ENCODE results near the gene WDR38. TPM values are rescaled to one million over a fixed set of nuclear protein-coding genes. Genes with fewer than 3 reads are reported as not detected.

WDR38 gene
- total and polyA plus RNA-seq, 2 of the 4 experiments (the other 2 are of a cell fraction) = not detected

DNA sequence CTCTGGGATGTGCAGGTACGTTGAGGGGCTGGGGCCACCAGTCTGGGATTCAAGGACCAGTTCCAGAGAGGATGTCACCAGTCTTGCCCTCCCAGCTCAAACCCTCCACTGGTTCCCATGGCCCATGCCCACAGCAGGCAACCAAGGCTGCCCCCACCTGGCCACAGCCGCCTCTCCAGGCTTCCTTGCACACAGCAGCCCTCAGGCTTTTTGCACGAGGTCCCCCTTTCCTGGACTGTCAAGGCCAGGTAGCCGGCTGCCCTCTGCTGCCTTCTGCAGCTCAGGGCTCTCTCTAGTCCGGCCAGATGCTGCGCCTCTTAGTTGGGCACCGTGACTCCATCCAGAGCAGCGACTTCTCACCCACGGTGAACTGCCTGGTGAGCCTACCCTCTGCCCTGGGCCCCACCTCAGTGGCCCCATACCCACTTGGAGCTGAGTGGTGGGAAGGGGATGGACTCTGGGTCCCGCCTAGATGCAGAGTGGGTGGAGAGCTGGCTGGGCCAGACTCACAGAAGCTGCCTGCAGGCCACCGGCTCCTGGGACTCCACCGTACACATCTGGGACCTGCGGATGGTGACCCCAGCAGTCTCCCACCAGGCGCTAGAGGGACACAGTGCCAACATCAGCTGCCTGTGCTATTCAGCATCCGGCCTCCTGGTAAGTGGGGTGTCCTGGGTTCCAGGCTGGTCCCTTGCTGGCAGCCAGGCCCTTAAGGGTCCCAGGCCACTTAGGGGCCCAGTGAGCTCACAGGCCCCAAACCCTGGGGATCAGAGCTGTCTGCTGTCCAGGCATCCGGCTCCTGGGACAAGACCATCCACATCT, 2.9 kb downstream of the WDR38 start:
- Histone ChIP-seq H4K5ac (ENCODE audit: low read depth, low read length) (no peak overlapping the region), H2AFZ (replicated peaks; ENCODE audit: low read length, poor library complexity) (no peak overlapping the region), H3K4me1 (ENCODE audit: control insufficient read depth, insufficient read depth, low read length) (peaks cover 9% of the 10 kb centered on the region), H2AK9ac (replicated peaks; ENCODE audit: low read depth, low read length, poor library complexity) (peak overlapping the region; percentile 76), H4K8ac (ENCODE audit: low read depth in 2 of 2, low read length in 2 of 2) (no peak overlapping the region), H3K18ac (ENCODE audit: low read depth, low read length) (no peak overlapping the region), H3K9me1 (ENCODE audit: insufficient read depth, low read length) (peaks cover 4% of the 10 kb centered on the region; the same call in 1 of the 2 replicates), H3K4me2 (ENCODE audit: low read depth, low read length) (no peak overlapping the region), H3K4me3 (ENCODE audit: insufficient read depth, low read depth, low read length) (no peak overlapping the region), H3K27ac (ENCODE audit: insufficient read depth, low read length) (no peak overlapping the region), H2BK120ac (ENCODE audit: low read depth, low read length) (no peak overlapping the region), H3K14ac (replicated peaks; ENCODE audit: low read depth, low read length) (no peak overlapping the region), H2BK15ac (ENCODE audit: low read depth, low read length) (no peak overlapping the region), H3K4ac (ENCODE audit: low read depth, low read length) (no peak overlapping the region), H2AK5ac (ENCODE audit: low read depth, low read length) (no peak overlapping the region), H4K20me1 (ENCODE audit: insufficient read depth, low read length) (peaks cover 56% of the 10 kb centered on the region), H3K36me3 (ENCODE audit: control insufficient read depth, insufficient read depth, low read length) (peaks cover 49% of the 10 kb centered on the region), H2BK5ac (ENCODE audit: low read depth, low read length, poor library complexity, severe bottlenecking) (no peak overlapping the region), H3K23ac (ENCODE audit: low read depth, low read length) (no peak overlapping the region), H2BK20ac (ENCODE audit: low read depth, low read length) (no peak overlapping the region), H3K9me3 (ENCODE audit: control insufficient read depth, insufficient read depth, low read length) (no peaks in the 10 kb centered on the region), H3K9ac (ENCODE audit: low read depth, low read length) (no peak overlapping the region), H3K27me3 (ENCODE audit: control insufficient read depth, insufficient read depth, low read length) (no peaks in the 10 kb centered on the region), H4K91ac (ENCODE audit: insufficient read depth, low read depth, low read length) (no peak overlapping the region), H3K79me1 (ENCODE audit: low read depth in 1 of 2, low read length in 2 of 2) (peaks cover 13 to 38% of the 10 kb centered on the region in 2 experiments), H3K56ac (ENCODE audit: extremely low read depth, insufficient read depth, low read length) (no peak overlapping the region; the same call in 1 of the 2 replicates)
- 59% methylated on average over 5 of the region's 16 CpGs; no CpG with 5 or more reads in 1 of the 2 experiments for WGBS, 2 experiments (ENCODE audit: extremely low coverage in 2 of 2, insufficient read length in 1 of 2)
- ATAC-seq (ENCODE audit: low read depth) (peak; percentile 25; the same call in 1 of the 2 replicates), DNase-seq (no peak)
- POLR2A ChIA-PET (ENCODE audit: unreplicated experiment) = interaction anchor here (0.5 to 1.0 kb wide), 2 partner anchors 66 to 87 kb away, joined by 3 to 4 read pairs; no protein-coding TSS in a partner anchor
- dilution Hi-C loops (cut with HindIII; ENCODE audit: low sequenced_read_pairs, unreplicated experiment) = no loop called here
- in situ Hi-C loops (cut with MboI; ENCODE audit: low sequenced_read_pairs) = no loop called here
- intact Hi-C loops (cut with micrococcal nuclease) = loop anchor here (10.0 kb wide), 1 partner anchor 241 kb away; no protein-coding TSS in a partner anchor
- CTCF ChIA-PET = interaction anchor here (0.6 to 5.7 kb wide), 4 partner anchors 43 to 89 kb away, joined by 3 to 165 read pairs (median 3); partner anchors contain the start of genes NR6A1 and OLFML2A
- TF ChIP-seq, protein P1, sequence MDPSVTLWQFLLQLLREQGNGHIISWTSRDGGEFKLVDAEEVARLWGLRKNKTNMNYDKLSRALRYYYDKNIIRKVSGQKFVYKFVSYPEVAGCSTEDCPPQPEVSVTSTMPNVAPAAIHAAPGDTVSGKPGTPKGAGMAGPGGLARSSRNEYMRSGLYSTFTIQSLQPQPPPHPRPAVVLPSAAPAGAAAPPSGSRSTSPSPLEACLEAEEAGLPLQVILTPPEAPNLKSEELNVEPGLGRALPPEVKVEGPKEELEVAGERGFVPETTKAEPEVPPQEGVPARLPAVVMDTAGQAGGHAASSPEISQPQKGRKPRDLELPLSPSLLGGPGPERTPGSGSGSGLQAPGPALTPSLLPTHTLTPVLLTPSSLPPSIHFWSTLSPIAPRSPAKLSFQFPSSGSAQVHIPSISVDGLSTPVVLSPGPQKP (IDR thresholded peaks at IDR 0.05; ENCODE audit: borderline replicate concordance, low read depth, low read length) = no peak
- TF ChIP-seq BHLHE40 (IDR thresholded peaks at IDR 0.05; ENCODE audit: low read depth, low read length) (no peak), RAD21 (IDR thresholded peaks at IDR 0.05; ENCODE audit: low read length) (peak; percentile 50), SMC3 (IDR thresholded peaks at IDR 0.05; ENCODE audit: low read depth, low read length) (peak; percentile 41; the same call in 1 of the 2 replicates), RCOR1 (IDR thresholded peaks at IDR 0.05; ENCODE audit: insufficient replicate concordance, low read length) (no peak), CTCF (conservative IDR thresholded peaks at IDR 0.05; ENCODE audit: low read depth, low read length) (peak; percentile 47)
- BruUV-seq (replicated peaks) = no TSS peak

Data from IMR-90 (cell line).